Body of pancreas (tissue), 4 donors: ENCODE results near the gene DLD. TPM values are rescaled to one million over a fixed set of nuclear protein-coding genes. Genes with fewer than 3 reads are reported as not detected.

Source experiments
- ATAC-seq: fragments of 150-250 bp; one replicate; pipeline ENCODE4 v1.9.1; 2016
- DNase-seq, 4 donors: peaks; one replicate each; pipeline ENCODE4 v3.0.0-alpha.2; 2019
- H3K27ac ChIP-seq, 4 donors: fragments of 200-600 bp; sonication (generic); 1 replicate in 3 of 4; 2 replicates in 1 of 4; pipeline versions ENCODE4 v1.5.1 to v1.6.1; 2016 to 2019; ENCODE audit warnings: mild to moderate bottlenecking in 1 of 4, mixed read lengths in 1 of 4, moderate library complexity in 1 of 4
- H3K27me3 ChIP-seq, 2 donors: fragments of 200-600 bp; sonication (generic); one replicate each; pipeline ENCODE4 v1.6.0; 2016; ENCODE audit warnings: mild to moderate bottlenecking in 1 of 2
- H3K36me3 ChIP-seq, 2 donors: fragments of 200-600 bp; sonication (generic); replicated peaks in 1 of 2; 2 replicates each; pipeline ENCODE4 v1.5.1; 2016; ENCODE audit warnings: low read depth in 2 of 2; ENCODE audit not compliant: insufficient read depth in 1 of 2
- H3K4me1 ChIP-seq: fragments of 200-600 bp; sonication (generic); one replicate; pipeline ENCODE4 v1.6.0; 2016
- H3K4me3 ChIP-seq, 2 donors: fragments of 200-600 bp; sonication (generic); 1 replicate in 1 of 2; 2 replicates in 1 of 2; pipeline ENCODE4 v1.5.1; 2016 to 2019
- H3K9me3 ChIP-seq, 3 donors: fragments of 200-600 bp; sonication (generic); 1 replicate in 2 of 3; 2 replicates in 1 of 3; pipeline ENCODE4 v1.5.1; 2016
- POLR2A ChIP-seq, 3 donors: fragments of 450-650 bp; IDR thresholded peaks; one replicate each; pipeline ENCODE4 v1.6.1; 2016; ENCODE audit warnings: antibody characterized with exemption in 3 of 3, mild to moderate bottlenecking in 2 of 3
- WGBS, 2 donors: methylation state at CpG; one replicate each; pipeline ENCODE4 v1.1.5; 2017; 5-methylcytosine and 5-hydroxymethylcytosine counted together
- intact Hi-C: fragments of 100-400 bp; cut with DNase I; formaldehyde crosslinking; loops from one replicate; pipeline ENCODE4 v1.15.1; 2023
- total RNA-seq, 2 donors: library from RNA; depleted of rRNA; stranded (reverse); fragments of >200 nt; gene quantifications; one replicate each; pipeline ENCODE4 v1.1.0, GENCODE V29; 2016
- TF ChIP-seq, protein P1 (sequence below), 7 experiments: fragments of 450-650 bp in 4 of 7; fragments of 200-600 bp in 3 of 7; sonication (generic) in 3 of 7; IDR thresholded peaks; one replicate each; pipeline ENCODE4 v1.5.1; 2016 to 2019; ENCODE audit warnings: antibody characterized with exemption in 7 of 7

Gene DLD
- total RNA-seq, 2 donors from 2014 or later, result 53.7 to 123 TPM

GRCh38 chr7:107870427-107871000 lies 20.5 kb upstream of the DLD start:
- no peaks in the 10 kb centered on the region for H3K9me3 ChIP-seq
- 64 to 72% methylated on average over 5 of the region's 5 CpGs for WGBS, 2 donors
- no peak for TF ChIP-seq POLR2A (IDR thresholded peaks at IDR 0.05)
- TF ChIP-seq, protein P1, sequence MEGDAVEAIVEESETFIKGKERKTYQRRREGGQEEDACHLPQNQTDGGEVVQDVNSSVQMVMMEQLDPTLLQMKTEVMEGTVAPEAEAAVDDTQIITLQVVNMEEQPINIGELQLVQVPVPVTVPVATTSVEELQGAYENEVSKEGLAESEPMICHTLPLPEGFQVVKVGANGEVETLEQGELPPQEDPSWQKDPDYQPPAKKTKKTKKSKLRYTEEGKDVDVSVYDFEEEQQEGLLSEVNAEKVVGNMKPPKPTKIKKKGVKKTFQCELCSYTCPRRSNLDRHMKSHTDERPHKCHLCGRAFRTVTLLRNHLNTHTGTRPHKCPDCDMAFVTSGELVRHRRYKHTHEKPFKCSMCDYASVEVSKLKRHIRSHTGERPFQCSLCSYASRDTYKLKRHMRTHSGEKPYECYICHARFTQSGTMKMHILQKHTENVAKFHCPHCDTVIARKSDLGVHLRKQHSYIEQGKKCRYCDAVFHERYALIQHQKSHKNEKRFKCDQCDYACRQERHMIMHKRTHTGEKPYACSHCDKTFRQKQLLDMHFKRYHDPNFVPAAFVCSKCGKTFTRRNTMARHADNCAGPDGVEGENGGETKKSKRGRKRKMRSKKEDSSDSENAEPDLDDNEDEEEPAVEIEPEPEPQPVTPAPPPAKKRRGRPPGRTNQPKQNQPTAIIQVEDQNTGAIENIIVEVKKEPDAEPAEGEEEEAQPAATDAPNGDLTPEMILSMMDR (IDR thresholded peaks at IDR 0.05), result no peak
- no peaks in the 10 kb centered on the region for H3K27me3 ChIP-seq
- no peak overlapping the region for H3K4me3 ChIP-seq
- no peak overlapping the region for H3K27ac ChIP-seq
- ATAC-seq (no peak), DNase-seq (no peak)
- H3K4me1 ChIP-seq, result peaks cover 21% of the 10 kb centered on the region
- H3K36me3 ChIP-seq, result no peaks in the 10 kb centered on the region
- intact Hi-C loops, result loop anchor here (5.0 kb wide), 1 partner anchor 133 kb away; no protein-coding TSS in a partner anchor

- Histone ChIP-seq H3K4me1 (peaks cover 3% of the 10 kb centered on the region), H3K9me3 (no peaks in the 10 kb centered on the region), H3K27ac (no peak overlapping the region), H3K36me3 (no peaks in the 10 kb centered on the region), H3K27me3 (no peaks in the 10 kb centered on the region), H3K4me3 (no peak overlapping the region)
- no peak for ATAC-seq
- intact Hi-C loops, result loop anchor here (5.0 kb wide), 1 partner anchor 137 kb away; no protein-coding TSS in a partner anchor
- 44 to 48% methylated on average over 2 of the region's 2 CpGs for WGBS, 2 donors
- DNase-seq, result no peak
- TF ChIP-seq POLR2A (IDR thresholded peaks at IDR 0.05), result no peak
- TF ChIP-seq, protein P1 (IDR thresholded peaks at IDR 0.05), result no peak
Measured at GRCh38 chr7:107874111-107874510, 16.9 kb upstream of the DLD start.

DNA sequence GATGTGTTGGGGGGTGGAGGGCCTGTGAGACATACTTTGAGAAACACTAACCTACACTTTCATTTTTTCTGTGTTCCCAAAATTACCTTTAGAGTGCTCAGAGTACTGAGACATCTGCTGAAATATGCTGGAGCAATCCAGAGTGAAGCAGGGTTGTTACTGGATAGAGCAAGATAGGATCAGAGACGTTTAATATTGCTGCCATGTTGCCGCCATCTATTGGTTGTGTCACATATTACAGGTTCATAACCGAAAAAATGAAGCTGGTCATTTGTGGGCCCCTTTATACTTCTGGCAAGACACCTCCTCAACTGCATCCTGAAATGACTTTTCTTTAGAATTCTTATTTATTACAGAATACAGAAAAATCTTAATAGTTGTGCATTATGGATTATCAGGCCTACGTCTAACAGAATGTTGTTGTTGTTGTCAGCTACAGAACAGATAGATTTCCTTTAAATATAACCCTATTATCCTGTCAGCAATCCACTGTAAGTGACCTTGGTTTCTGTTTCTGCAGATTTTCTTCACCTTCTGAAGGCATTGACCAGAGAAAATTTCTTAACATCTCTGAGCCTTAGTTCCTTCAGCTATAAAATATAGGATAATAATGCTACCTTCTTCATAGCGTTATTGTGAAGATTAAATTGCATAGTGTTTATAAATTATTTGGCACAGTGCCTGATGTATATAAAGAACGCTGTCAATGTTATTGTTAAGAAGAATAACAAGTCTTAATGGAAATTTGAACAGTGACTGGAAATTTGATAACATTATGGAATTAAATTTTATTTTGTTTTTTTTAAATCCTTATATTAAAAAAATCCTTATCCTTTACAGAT lies 16.2 kb upstream of the DLD start:
- intact Hi-C loops, result loop anchor here (5.0 kb wide), 1 partner anchor 138 kb away; no protein-coding TSS in a partner anchor
- Histone ChIP-seq H3K9me3 (no peaks in the 10 kb centered on the region), H3K4me3 (no peak overlapping the region), H3K27ac (no peak overlapping the region), H3K36me3 (no peaks in the 10 kb centered on the region), H3K4me1 (peaks cover 4% of the 10 kb centered on the region), H3K27me3 (no peaks in the 10 kb centered on the region)
- peak; percentile 43 to 64 (median 48) for DNase-seq
- peak; percentile 86 for ATAC-seq
- TF ChIP-seq, protein P1 (IDR thresholded peaks at IDR 0.05), result peak; percentile 58 to 87 (median 74)
- TF ChIP-seq POLR2A (IDR thresholded peaks at IDR 0.05), result no peak
- 17 to 19% methylated on average over 6 of the region's 6 CpGs for WGBS, 2 donors

DNA sequence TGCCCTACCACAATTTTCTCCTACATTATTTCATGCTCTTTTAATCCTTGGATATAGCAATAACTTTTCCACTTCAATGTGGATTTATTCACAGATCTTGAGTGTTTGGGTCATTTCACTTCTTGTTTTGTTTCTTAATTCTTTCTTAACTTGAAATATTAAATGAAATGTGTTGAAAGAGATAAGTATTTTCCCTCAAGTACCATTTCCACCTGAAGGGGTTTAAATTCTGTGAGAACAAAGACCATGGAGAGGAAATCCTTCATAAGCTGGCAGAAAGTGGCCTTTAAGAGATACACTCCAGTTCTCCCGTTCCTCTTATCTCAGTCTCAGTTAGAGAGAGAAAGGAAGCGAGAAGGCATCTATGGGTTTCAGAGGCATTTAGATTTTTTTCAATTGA lies 14.1 kb upstream of the DLD start:
- TF ChIP-seq, protein P1 (IDR thresholded peaks at IDR 0.05), result no peak
- no peak for TF ChIP-seq POLR2A (IDR thresholded peaks at IDR 0.05)
- ATAC-seq (no peak), DNase-seq (no peak)
- WGBS, 2 donors, result 47 to 62% methylated on average over 2 of the region's 2 CpGs
- Histone ChIP-seq H3K36me3 (no peaks in the 10 kb centered on the region), H3K27ac (no peak overlapping the region), H3K27me3 (no peaks in the 10 kb centered on the region), H3K9me3 (no peaks in the 10 kb centered on the region), H3K4me1 (peaks cover 4% of the 10 kb centered on the region), H3K4me3 (no peak overlapping the region)
- intact Hi-C loops, result no loop called here
